ENCODE data around the gene NOTCH1.
"Not testable (repeated sequence)": the region's sequence is repeated elsewhere in the genome, so short reads cannot be mapped to it uniquely, and the experiment has no call there.

The NOTCH1 gene

DNA sequence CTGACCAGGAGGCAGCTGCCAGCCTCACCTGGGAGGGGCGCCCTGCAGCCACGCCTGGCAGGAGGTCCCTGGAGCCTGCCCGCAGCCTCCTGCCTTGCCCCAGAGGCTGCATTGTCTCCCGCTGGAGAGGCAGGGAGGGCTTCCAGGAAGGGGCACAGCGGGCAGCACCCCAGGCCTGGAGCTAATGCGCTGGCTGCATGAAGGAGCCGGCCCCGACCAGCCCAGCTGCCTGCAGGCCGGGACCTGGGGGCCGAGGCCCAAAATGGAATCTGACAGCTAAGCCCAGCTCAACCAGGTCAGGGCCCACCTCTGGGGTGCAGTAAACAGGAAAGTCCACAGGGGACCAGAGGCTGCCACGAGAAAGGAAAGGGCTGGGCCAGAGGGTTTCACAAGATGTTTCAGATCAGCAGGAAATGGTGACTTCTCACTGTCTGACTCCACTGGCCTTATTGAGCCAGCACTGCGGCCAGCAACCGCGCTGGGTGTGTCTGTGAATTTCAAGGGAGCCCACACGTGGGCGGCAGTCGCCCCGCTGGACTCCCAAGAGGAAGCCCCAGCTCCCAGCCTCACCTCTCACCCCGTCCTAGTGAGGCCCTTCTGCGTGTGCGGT lies 18.6 kb upstream of the NOTCH1 start:
- peak; percentile 15 for DNase-seq

DNA sequence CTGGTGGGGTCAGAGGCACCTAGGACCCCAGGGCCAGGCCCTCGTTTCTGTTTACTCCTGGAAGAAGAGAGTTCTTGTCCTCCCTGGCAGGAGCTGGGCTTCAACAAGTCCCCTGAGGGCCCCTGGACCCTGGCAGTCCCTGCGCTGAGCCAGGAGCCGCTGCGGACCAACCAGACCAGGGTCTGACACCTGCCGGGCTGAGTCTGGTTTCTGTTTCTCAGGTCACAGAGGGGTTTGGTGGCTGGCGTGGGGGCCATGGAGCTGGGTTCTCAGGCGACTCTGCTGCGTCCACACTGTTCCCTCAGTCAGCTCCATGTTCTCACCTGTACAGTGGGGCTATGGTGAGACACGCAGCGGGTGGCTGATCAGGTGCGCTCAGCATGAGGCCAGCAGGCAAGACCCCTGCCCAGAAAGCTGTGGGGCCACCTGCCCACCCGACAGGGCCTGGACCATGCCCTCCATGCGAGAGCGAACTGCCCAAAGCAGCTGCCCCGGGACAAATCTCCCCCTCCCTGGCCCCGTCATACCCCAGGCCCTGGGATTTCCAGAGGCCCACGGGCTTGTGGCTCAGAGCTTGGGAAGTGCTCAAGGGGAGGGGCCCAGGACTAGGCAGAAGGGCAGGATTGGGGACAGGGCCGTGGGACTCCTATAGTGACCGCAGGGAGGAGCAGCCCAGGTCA lies 17.9 kb upstream of the NOTCH1 start:
- DNase-seq, result no peak

DNA sequence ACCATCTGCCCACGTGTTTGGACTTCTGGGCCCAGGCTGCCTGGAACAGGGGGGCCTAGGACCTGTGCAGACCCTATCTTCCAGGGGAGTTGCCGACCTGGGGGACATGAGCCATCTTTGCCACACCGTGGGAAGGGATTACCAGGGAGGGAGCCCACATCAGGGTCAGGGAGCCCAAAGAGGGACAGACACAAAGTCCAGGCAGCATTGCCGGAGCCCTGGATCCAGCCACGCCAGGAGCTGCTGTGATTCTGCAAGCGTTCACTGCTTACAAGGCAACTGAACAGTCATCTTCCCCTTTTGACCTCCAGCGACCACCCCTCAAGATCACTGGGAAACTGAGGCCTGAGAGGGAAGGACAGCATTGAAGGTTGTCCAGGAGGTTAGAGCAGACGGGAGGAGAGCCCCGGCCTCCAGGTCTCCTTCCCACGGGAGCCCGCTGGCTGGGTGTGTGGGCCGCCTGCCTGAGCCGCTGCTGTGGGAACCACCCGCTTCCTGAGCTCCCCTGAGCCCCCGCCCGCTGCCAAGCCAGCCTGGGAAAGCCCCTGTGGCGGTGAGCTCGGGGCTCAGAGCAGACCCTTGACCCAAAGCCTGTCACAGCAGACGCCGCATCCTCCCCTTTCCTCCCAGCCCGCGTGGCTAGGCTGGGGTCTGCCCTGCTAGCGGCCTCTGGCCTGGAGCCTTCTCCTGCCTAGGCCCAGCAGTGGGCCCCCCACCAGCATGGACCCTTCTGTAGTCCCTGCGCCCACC lies 17.1 kb upstream of the NOTCH1 start:
- no peak for DNase-seq

DNA sequence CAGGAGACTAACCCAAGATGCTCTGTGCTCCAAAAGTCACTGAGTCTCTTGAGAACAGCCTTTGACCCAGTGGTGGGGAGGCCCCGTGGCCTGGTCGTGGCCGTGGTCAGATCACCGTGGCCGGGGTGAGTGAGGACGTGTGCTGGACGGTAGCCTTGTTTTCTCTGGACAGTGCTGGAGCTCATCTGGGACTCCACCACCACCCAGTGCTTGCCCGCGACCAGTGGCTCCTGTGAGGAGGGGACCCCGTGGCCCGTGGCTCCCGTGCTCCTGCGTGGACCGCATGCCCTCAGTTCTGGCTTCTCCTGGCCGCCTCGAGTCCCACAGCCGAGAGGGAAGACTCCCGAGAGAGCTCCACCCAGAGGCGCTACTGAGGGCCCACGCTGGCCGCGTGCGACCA lies 15.9 kb upstream of the NOTCH1 start:
- no peak for DNase-seq

DNA sequence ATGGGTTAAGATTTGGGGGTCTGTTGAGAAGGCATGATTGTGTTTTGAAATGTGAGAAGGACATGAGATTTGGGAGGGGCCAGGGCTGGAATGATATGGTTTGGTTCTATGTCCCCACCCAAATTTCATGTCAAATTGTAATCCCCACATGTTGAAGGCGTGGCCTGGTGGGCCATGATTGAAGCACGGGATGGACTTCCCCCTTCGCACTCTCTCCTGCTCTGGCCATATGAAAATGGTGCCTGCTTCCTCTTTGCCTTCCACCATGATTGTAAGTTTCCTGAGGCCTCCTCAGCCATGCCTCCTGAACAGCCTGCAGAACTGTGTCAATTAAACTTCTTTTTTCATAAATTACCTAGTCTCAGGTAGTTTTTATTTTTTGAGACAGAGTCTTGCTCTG lies 14.7 kb upstream of the NOTCH1 start:
- DNase-seq, result no peak

DNA sequence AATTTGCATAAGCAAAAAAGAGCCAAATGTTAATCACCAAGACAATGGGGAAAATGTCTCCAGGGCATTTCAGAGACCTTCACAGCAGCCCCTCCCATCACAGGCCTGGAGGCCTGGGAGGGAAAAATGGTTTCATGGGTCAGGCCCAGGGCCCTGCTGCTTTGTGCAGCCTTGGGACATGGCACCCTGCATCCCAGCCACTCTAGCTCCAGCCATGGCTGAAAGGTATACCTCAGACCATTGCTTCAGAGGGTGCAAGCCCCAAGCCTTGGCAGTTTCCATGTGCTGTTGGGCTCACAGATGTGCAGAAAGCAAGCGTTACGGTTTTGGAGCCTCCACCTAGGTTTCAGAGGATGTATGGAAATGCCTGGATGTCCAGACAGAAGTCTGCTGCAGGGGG lies 13.5 kb upstream of the NOTCH1 start:
- not testable (repeated sequence) for DNase-seq

DNA sequence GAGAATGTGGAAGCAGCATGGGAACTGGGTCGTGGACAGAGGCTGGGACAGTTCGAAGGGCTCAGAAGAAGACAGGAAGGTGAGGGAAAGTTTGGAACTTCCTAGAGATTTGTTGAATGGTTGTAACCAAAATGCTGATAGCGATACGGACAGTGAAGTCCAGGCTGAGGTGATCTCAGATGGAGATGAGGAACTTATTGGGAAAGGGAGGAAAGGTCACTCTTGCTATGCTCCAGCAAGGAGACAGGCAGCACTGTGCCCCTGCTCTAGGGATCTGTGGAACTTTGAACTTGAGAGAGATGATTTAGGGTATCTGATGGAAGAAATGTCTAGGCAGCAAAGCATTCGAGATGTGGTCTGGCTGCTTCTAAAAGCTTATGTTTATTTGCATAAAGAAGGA lies 13.0 kb upstream of the NOTCH1 start:
- not testable (repeated sequence) for DNase-seq

DNA sequence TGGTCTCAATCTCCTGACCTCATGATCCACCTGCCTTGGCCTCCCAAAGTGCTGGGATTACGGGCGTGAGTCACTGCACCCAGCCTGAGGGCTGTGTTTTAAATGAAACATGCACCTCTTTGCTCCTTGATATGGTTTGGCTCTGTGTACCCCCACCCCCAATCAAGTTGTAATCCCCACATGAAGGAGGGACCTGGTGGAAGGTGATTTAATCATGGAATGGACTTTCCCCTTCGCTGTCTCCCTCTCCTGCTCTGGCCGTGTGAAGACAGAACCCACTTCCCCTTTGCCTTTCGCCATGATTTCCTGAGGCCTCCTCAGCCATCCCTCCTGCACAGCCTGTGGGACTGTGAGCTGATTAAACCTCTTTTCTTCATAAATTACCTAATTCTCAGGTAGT lies 12.5 kb upstream of the NOTCH1 start:
- no peak for DNase-seq

DNA sequence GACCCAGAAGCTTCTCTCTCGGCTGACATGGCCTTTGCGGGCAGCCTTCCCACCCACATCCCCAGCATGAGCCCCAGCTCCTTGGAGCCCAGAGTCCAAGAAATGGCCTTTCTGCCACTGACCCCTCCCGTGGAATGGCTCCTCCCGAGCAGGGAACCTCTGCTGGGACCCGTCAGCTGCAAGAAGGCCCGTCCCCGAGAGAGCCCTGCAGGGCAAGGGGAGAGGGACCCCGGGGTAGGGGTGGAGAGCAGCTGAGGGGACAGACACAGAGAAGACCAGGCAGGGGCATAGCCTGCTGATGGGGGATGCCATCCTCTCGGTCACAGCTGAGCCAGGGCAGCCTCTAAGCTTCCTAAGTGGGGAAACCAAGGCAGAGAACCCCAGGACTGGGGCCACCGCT lies 11.2 kb upstream of the NOTCH1 start:
- no peak for DNase-seq

DNA sequence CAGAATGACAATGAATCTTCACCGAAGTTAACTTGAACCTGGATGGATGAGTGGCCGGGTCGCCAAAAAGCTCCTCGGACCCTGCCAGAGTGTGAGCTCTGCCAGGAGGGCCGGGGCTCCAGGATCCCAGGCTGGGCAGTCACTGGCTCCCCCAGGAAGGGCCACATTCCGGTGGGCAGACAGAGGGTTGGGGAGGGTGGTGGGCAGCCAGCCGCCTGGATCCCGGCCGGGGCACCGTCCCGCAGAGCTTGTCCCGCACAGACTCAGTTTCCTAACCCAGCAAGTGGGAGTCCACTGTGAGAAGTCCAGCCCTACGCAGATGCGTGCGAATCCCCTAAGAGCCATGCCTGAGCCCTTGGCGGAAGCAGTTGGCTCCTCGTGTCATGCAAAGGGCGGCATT lies 10.3 kb upstream of the NOTCH1 start:
- DNase-seq, result no peak

DNA sequence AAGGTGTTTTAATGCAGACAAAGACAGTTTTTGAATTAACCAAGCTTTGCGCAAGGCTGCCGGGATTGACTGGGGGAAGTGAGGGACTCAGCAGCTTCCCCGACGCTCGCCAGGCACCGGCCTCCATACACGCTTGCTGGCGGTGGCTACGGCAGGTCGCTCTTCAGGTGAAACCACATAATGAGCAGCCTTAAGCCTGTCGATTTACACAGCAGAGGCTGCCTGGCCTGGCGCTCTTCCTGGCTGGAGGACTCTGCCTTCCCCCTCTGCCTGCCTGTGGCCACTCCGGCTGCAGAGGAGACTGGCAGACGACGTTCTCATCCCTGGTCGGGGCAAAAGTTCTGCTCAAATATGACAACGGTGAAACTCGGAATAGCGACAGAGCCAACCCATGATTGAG lies 9.0 kb upstream of the NOTCH1 start:
- no peak for DNase-seq

DNA sequence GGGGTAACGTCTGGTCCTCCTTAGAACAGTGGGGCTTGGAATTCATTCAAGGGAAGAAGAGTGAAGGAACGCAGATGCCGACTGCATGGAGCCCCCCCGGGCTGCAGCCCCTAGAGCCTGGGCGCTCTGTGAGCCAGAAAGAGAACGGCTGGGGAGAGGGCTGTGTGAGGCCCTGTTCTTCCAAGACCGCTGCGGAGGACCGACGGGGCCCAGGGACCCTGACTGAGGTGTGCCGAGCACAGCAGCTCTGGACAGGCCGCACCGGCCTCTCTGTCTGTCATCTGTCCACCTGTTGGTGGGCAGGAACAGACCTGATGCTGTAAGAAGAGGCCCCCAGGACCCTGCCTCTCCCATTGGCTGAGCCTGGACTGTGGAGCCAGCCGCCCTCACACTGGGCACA lies 7.7 kb upstream of the NOTCH1 start:
- DNase-seq, result no peak

DNA sequence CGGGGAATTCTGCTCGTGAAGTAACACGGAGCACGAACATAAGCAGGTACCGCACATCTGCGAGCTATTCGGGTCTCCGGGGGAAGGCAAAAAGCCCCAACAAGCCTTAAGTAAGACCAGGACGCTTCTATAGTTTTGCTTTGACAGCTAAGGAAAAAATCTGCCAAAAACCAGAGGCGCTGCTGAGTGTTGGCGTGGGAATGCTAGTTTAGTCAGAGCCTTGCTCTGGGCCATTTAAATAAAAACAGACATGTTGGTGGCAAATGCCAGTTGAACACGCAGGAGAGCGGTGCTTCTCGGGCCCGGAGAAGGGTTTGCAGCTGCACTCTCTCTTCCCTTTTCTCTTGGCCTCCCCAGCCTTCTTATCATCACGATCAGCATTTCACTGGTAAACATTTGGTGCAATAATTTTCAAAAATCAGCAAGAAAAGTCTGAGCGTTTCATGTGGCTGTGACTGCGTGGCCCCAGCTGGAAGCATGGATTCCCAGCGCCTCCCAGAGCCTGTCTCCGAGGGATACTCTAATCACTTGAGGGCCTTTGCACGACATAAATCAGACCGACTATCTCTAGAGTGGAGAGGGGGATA lies 6.4 kb upstream of the NOTCH1 start:
- DNase-seq, result no peak

DNA sequence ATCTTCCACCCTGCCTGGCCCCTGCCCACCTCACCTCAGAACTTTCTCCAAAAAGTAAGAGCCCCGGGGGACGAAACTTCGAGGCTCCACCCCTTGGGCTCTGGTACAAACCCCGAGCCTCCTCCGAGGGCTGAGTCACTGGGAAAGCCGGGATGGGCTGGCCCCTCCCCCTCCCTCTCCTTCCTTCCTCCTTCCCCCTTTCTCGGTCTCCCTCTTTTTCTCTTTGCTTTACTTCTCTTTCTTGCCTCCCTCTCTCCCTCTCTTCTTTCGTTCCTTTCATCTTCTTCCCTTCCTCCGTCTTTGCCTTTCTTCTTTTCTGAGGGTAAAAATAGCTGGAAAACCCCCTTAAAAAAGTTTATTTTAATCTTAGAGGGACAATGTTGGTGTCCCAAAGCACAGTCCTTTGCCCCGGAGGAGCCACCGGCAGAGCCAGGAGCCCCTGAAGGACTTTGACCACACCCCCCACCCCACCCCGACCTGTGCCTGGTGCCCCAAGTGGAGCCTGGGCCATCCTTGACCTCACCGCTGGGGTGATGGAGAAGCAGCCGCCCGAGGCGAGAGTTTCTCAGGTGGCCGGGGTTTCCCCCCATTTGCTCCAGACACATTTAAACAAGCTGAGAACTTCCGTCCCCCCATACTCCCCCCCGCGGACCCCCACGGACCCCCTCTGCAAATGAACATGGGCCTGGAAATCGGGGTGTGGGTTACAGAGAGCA lies 5.7 kb upstream of the NOTCH1 start:
- DNase-seq, result no peak

DNA sequence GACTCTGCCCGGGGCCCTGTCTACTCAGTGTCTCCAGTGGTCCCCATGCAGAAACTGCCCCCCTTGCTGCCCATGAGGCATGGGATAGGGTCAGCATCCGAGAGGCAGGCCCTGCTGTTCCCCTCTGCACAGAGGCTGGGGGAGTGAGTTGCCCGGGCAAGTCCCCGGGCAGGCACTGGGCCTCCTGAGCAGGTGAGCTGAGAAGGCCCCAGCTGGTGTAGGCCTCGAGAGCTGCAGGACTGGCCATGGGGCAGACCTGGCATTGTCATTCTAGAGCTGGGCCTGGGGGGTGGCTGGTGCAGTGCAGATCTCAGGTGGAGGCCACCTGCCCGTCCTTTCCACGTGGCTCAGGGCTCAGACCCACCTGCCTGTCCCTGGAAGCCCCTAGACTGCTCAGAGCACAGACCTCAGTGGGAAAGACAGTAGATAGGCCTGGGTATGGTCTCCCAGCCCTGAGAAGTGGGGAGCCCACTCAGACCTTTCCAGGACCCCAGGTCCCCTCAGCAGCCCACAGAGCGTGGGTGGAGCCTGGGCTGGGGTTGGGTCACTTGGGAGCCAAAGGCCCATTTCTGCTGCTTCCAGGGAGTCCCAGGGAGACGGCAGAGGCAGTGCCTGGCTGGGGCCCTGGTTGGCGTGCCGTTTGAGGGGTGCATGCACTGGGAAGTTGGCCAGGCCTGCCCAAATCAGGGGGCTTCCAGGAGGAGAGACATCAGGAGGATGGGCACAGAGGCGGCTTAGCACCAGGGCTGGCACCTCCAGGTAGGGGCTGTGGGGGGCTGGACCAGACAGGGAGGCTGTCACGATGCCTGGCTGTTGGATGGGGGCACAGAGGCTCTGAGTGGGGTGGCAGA lies 4.8 kb upstream of the NOTCH1 start:
- DNase-seq, result no peak

DNA sequence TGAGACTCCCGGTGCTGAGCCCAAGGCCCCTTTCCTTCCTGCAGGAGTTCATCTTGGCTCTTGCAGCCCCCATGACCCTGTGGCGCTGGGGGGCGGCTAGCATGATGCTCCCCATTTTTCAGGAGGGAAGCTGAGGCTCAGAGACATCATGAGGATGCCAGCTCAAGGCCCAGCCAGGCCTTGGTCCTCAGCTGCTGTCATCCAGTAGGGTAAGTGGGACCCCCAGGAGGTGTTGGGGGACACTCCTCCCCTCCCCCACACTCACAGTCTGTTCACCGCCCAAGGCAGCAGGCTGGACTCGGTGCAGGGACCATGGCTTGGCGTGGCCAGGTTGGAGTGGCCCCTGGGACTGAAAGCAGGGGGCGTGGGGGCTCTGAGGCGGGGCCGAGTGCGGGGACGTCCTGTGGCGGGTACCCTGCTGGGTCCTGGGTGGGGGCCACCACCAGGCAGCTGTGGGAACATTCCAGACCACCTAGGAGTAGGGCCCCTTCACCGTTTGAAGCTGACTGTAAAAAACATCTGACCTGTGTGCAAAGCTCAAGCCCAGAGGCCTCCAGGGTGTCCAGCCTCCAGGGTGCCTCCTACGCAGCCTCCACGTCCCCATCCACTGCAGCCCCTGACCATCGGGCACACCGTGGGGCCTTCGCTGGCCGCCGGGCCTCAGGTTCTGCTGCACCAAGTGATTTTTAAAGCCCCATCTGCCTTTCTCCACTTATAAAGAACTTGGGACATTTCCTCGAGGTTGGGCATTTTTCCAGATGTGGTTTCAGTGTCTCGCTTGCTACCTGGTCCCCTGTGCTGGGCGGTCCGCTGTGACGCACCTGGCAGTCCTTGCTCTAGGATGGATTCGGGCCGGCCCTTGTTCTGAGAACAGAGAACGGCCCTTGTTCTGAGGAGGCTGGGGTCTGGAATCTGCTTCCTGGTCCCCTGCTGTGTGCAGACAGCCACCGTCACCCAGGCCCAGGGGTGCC lies 3.4 kb upstream of the NOTCH1 start:
- DNase-seq, result no peak

DNA sequence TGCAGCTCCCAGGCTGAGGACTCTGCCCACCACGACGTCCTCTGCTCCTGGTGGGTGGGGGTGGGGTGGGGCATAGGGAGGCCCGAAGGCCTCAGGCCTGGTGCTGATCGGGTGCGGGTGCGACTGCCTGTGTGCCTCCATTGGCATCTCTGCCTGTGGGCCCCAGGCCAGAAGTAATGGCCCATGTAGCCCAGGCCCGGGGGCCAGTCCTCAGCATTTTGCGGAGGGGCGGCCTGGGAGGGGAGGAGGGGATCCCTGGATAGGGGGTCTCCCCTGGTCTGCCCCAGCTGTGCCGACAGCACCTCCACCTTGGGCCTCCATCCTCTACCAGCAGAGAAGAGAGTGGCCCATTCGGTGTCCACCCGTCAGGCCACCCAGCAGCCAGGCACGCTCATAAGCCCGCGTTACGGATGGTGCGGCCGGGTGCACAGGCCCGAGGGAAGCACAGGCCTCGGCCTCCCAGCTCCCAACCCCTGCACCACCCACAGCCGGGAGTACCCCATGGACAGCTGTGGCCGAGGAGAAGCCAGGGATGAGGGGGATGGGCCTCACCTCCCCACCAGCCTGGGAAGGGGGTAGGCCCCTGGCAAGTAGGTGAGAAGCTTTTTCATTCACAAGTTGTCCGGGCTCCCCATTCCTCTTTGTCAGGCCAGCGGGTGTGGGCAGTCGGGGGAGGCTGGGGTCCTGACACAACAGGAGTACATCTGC lies 1.8 kb upstream of the NOTCH1 start:
- DNase-seq, result no peak

DNA sequence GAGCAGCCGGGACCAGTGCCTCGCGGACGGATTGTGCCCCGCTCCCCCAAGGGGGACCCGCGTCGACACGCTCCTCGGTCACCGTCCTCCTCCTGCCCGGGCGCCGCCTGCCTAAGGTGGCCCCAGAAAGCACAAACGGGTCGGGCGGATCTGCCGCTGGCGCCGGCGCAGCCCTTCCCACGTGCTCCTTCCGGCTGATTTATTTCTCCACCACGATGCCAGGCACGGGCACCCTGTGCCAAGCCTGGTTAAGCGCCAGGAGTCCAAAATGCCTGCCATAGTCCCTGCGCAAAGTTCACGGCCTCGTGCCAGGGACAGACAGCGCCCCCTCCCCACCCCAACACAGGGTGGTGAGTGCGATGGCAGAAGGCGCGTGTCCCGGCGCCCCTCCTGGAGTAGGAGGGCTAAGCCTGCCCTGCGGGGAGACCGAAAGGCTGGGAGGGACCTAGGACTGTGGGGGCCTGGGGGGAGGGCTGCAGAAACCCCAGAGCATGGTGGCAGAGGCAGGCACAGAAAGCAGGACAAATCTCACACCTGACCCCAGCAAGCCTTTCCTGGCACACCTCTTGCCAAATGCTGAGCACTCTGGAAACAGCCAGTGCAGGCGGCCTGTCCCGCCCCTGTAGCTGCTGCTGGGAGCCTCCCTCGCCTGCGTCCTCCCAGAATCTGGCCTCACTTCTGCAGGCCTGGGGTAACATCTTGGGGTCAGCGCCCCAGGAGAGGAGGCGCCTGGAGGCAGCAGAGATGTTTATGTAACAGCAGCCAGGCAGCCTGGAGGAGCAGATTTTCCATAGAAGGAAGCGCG lies 1.1 kb upstream of the NOTCH1 start:
- DNase-seq, result peak; percentile 59

DNA sequence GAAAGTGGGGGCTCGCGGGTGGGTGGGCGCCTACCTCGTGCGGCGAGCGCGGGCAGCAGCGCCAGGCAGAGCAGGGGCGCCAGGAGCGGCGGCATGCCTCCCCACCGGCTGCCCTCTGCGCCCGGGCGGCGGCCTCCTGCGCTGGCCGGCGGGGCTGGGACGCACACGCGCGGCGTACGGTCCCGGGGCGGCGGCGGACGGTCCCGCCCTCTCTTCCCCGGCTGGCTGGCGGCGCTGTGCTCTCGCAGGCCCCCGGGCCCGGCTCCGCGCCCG lies 220 bp downstream of the NOTCH1 start:
- DNase-seq, result no peak
